GM19240 (cell line): ENCODE data around the gene THSD7B.
"Not testable (repeated sequence)": the region's sequence is repeated elsewhere in the genome, so short reads cannot be mapped to it uniquely, and the experiment has no call there.

Source experiments
- DNase-seq: peaks from one replicate; pipeline ENCODE4 v3.0.0; 2011; ENCODE audit warnings: low spot score; ENCODE audit not compliant: insufficient read length

THSD7B gene

GRCh38 chr2:137238065-137238464, 472.7 kb downstream of the THSD7B start:
- DNase-seq = no peak

GRCh38 chr2:137249463-137250130, 484.3 kb downstream of the THSD7B start:
- DNase-seq = no peak

GRCh38 chr2:137250401-137250800, 485.1 kb downstream of the THSD7B start:
- no peak for DNase-seq

- DNase-seq = no peak
Observed at GRCh38 chr2:137251045-137251444, 485.7 kb downstream of the THSD7B start.

GRCh38 chr2:137252934-137253333, 487.6 kb downstream of the THSD7B start:
- no peak for DNase-seq

GRCh38 chr2:137254052-137254451, 488.7 kb downstream of the THSD7B start:
- DNase-seq = no peak

GRCh38 chr2:137255345-137255744, 490.0 kb downstream of the THSD7B start:
- no peak for DNase-seq

- DNase-seq = no peak
Observed at GRCh38 chr2:137255990-137256389, 490.6 kb downstream of the THSD7B start.

- no peak for DNase-seq
Observed at GRCh38 chr2:137261881-137262585, 496.7 kb downstream of the THSD7B start.

- DNase-seq = no peak
Observed at GRCh38 chr2:137262594-137262993, 497.2 kb downstream of the THSD7B start.

GRCh38 chr2:137287913-137288639, 522.7 kb downstream of the THSD7B start:
- no peak for DNase-seq

- DNase-seq = no peak
Observed at GRCh38 chr2:137291836-137292570, 526.7 kb downstream of the THSD7B start.

- no peak for DNase-seq
Observed at GRCh38 chr2:137298377-137298776, 533.0 kb downstream of the THSD7B start.

- DNase-seq = no peak
Observed at GRCh38 chr2:137300987-137301386, 535.6 kb downstream of the THSD7B start.

GRCh38 chr2:137302957-137303356, 537.6 kb downstream of the THSD7B start:
- DNase-seq = no peak

GRCh38 chr2:137316075-137316474, 550.7 kb downstream of the THSD7B start:
- DNase-seq = no peak

GRCh38 chr2:137321566-137321965, 556.2 kb downstream of the THSD7B start:
- DNase-seq = no peak

- DNase-seq = not testable (repeated sequence)
Observed at GRCh38 chr2:137331562-137331961, 566.2 kb downstream of the THSD7B start.

- no peak for DNase-seq
Observed at GRCh38 chr2:137333386-137334165, 568.2 kb downstream of the THSD7B start.

GRCh38 chr2:137336067-137336466, 570.7 kb downstream of the THSD7B start:
- DNase-seq = no peak

GRCh38 chr2:137339051-137339450, 573.7 kb downstream of the THSD7B start:
- DNase-seq = no peak
